Stimulated activated CD4-positive, alpha-beta T cell treated with anti-CD3 and anti-CD28 coated beads, Interleukin-2, amount 100 ng/mL, for 24 hours (primary cell): Measurements from ENCODE around the gene ANKAR.
"Not testable (repeated sequence)": the region's sequence is repeated elsewhere in the genome, so short reads cannot be mapped to it uniquely, and the experiment has no call there.

Source experiments
- DNase-seq, 2 donors: peaks; one replicate each; pipeline ENCODE4 v3.0.0-alpha.2; 2020

Gene ANKAR

GRCh38 chr2:189709501-189710221 is 35.2 kb downstream of the ANKAR start:
- DNase-seq: no peak

DNA sequence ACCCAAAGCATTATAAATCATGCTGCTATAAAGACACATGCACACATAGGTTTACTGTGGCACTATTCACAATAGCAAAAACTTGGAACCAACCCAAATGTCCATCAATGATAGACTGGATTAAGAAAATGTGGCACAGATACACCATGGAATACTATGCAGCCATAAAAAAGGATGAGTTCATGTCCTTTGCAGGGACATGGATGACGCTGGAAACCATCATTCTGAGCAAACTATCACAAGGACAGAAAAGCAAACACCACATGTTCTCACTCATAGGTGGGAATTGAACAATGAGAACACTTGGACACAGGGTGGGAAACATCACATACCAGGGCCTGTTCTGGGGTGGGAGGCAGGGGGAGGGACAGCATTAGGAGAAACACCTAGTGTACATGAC is 43.1 kb downstream of the ANKAR start:
- not testable (repeated sequence) for DNase-seq

- DNase-seq: no peak
These were observed 45.1 kb downstream of the ANKAR start for GRCh38 chr2:189719571-189719970.

DNA sequence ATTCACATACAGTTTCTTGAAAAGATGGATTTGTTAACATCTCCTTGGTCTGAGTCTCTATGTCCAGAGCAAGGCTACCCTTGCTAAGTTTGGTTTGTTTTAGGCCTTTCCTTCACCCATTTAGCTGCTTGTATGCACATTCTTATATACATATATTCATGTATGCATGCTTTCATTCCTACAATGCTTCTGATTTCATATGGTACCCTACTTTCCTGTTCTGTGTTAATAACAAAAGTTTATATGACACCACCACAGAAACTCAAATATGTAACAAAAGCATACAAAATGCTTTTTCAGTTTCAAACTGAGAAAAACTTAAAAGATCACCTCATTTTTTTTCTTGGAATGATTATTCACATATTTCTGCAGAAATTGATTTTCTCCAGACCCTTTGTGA is 48.7 kb downstream of the ANKAR start:
- no peak for DNase-seq
